ENCODE measurements around the gene KANTR.

DNA sequence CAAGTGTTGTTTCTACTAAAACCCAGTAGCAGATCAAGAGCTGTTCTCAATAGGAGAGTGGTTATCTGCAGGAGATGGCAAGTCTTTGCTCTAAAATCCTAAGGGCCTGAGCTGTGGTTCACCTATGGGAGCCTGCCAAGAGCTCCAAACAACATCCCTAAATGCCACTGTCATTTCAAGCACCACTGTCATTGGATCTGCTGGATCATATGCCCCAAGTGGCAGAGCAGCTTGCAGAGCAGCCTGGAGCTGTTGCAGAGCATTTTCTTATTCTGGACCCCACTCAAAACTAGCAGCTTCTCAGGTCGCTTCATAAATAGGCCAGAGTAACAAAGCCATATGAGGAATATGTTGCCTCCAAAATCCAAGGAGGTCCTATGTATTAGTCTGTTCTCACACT, 59.6 kb downstream of the KANTR start:
- TF ChIP-seq, protein P1, sequence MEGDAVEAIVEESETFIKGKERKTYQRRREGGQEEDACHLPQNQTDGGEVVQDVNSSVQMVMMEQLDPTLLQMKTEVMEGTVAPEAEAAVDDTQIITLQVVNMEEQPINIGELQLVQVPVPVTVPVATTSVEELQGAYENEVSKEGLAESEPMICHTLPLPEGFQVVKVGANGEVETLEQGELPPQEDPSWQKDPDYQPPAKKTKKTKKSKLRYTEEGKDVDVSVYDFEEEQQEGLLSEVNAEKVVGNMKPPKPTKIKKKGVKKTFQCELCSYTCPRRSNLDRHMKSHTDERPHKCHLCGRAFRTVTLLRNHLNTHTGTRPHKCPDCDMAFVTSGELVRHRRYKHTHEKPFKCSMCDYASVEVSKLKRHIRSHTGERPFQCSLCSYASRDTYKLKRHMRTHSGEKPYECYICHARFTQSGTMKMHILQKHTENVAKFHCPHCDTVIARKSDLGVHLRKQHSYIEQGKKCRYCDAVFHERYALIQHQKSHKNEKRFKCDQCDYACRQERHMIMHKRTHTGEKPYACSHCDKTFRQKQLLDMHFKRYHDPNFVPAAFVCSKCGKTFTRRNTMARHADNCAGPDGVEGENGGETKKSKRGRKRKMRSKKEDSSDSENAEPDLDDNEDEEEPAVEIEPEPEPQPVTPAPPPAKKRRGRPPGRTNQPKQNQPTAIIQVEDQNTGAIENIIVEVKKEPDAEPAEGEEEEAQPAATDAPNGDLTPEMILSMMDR (IDR thresholded peaks at IDR 0.05): no peak
- TF ChIP-seq POLR2A (IDR thresholded peaks at IDR 0.05): no peak
